H1 (cell line): Measurements from ENCODE around the gene KHSRP. TPM values are rescaled to one million over a fixed set of nuclear protein-coding genes. Genes with fewer than 3 reads are reported as not detected.

Source experiments
- CTCF ChIA-PET: fragments of 300-600 bp; sonication (Branson Sonifier 250); formaldehyde crosslinking; loops from one replicate; lab custom pipeline; 2021; ENCODE audit not compliant: partially characterized antibody; lab: Charles Lee
- POLR2A ChIA-PET: fragments of 300-600 bp; sonication (Branson Sonifier 250); formaldehyde crosslinking; loops from one replicate; lab custom pipeline; 2021; ENCODE audit warnings: inconsistent platforms; ENCODE audit not compliant: partially characterized antibody; lab: Charles Lee
- DNase-seq, 2 experiments: peaks; one replicate each; pipeline versions ENCODE4 v3.0.0 to v3.0.0-alpha.2; 2010 to 2022; ENCODE audit warnings: low spot score in 2 of 2, low read depth in 1 of 2, mixed read lengths in 1 of 2
- FAIRE-seq: peaks from 2 replicates; lab custom pipeline; 2011; peaks lifted over from hg19 to GRCh38; lab: Jason Lieb, UNC
- H2AFZ ChIP-seq: 2 replicates; pipeline ENCODE4 v1.8.1; 2012; ENCODE audit warnings: low read length, inconsistent platforms
- H2AK5ac ChIP-seq: 2 replicates; pipeline ENCODE4 v1.6.1; 2013; ENCODE audit warnings: low read depth, low read length
- H2BK120ac ChIP-seq: replicated peaks from 2 replicates; pipeline ENCODE3; 2013; ENCODE audit warnings: low read depth, low read length, inconsistent platforms
- H2BK12ac ChIP-seq: 2 replicates; pipeline ENCODE4 v1.6.1; 2013; ENCODE audit warnings: low read depth, low read length
- H2BK15ac ChIP-seq: 2 replicates; pipeline ENCODE4 v1.6.1; 2013; ENCODE audit warnings: low read length
- H2BK20ac ChIP-seq: 2 replicates; pipeline ENCODE4 v1.6.1; 2013; ENCODE audit warnings: low read length
- H2BK5ac ChIP-seq: 2 replicates; pipeline ENCODE4 v1.6.1; 2013; ENCODE audit warnings: low read depth, low read length
- H3K14ac ChIP-seq: 2 replicates; pipeline ENCODE4 v1.6.1; 2013; ENCODE audit warnings: inconsistent platforms; ENCODE audit not compliant: insufficient read length
- H3K18ac ChIP-seq: 2 replicates; pipeline ENCODE4 v1.6.1; 2013; ENCODE audit warnings: low read length; ENCODE audit errors: extremely low read depth
- H3K23ac ChIP-seq: 2 replicates; pipeline ENCODE4 v1.6.1; 2013; ENCODE audit warnings: inconsistent platforms; ENCODE audit not compliant: insufficient read length
- H3K23me2 ChIP-seq: 2 replicates; pipeline ENCODE4 v1.6.1; 2013; ENCODE audit warnings: low read depth, low read length
- H3K27ac ChIP-seq: 2 replicates; pipeline ENCODE4 v1.6.1; 2011; ENCODE audit warnings: low read depth, low read length, inconsistent platforms
- H3K27me3 ChIP-seq, 4 experiments: replicated peaks in 1 of 4; 1 replicate in 1 of 4; 2 replicates in 3 of 4; pipeline versions ENCODE4 v1.6.1 to v1.8.1; 2011 to 2013; ENCODE audit warnings: low read length in 3 of 4, mild to moderate bottlenecking in 3 of 4, inconsistent platforms in 2 of 4, mixed read lengths in 2 of 4, moderate library complexity in 1 of 4; ENCODE audit not compliant: control insufficient read depth in 3 of 4, insufficient read depth in 3 of 4; ENCODE audit errors: extremely low read depth in 1 of 4
- H3K36me3 ChIP-seq, 4 experiments: 2 replicates each; pipeline versions ENCODE4 v1.6.1 to v1.8.1; 2011 to 2013; ENCODE audit warnings: mild to moderate bottlenecking in 4 of 4, low read length in 3 of 4, moderate library complexity in 2 of 4, control low read depth in 1 of 4, inconsistent platforms in 1 of 4; ENCODE audit not compliant: insufficient read depth in 4 of 4, control insufficient read depth in 2 of 4
- H3K4ac ChIP-seq: replicated peaks from 2 replicates; pipeline ENCODE3; 2013; ENCODE audit warnings: low read length, low read depth, mixed read lengths, inconsistent platforms; ENCODE audit not compliant: insufficient read length
- H3K4me1 ChIP-seq, 4 experiments: replicated peaks in 1 of 4; 1 replicate in 1 of 4; 2 replicates in 3 of 4; pipeline versions ENCODE4 v1.6.1 to v1.8.1; 2011 to 2013; ENCODE audit warnings: low read length in 3 of 4, inconsistent platforms in 2 of 4, mixed read lengths in 1 of 4; ENCODE audit not compliant: insufficient read depth in 4 of 4, control insufficient read depth in 3 of 4
- H3K4me2 ChIP-seq, 2 experiments: 2 replicates each; pipeline versions ENCODE4 v1.6.1 to v1.8.1; 2011 to 2013; ENCODE audit warnings: low read depth in 2 of 2, low read length in 2 of 2, control low read depth in 1 of 2, inconsistent platforms in 1 of 2, mild to moderate bottlenecking in 1 of 2; ENCODE audit not compliant: insufficient read depth in 1 of 2
- H3K4me3 ChIP-seq, 4 experiments: fragments of 200-600, 300-600 bp in 1 of 4; sonication (generic), shearing (Covaris generic), sonication (Bioruptor Twin) in 1 of 4; 2 replicates each; pipeline versions ENCODE4 v1.5.1 to v1.8.1; 2011 to 2016; ENCODE audit warnings: low read length in 4 of 4, low read depth in 3 of 4, control low read depth in 2 of 4, inconsistent platforms in 2 of 4, mild to moderate bottlenecking in 2 of 4, mixed read lengths in 1 of 4, moderate library complexity in 1 of 4; ENCODE audit not compliant: insufficient read depth in 2 of 4; ENCODE audit errors: extremely low read depth in 1 of 4
- H3K56ac ChIP-seq: replicated peaks from 2 replicates; pipeline ENCODE3; 2013; ENCODE audit warnings: low read depth, mild to moderate bottlenecking, mixed read lengths, low read length, inconsistent platforms; ENCODE audit not compliant: insufficient read length
- H3K79me1 ChIP-seq: 2 replicates; pipeline ENCODE4 v1.6.1; 2013; ENCODE audit warnings: low read depth, low read length, control low read depth
- H3K79me2 ChIP-seq, 2 experiments: 2 replicates each; pipeline versions ENCODE4 v1.6.1 to v1.8.1; 2012 to 2013; ENCODE audit warnings: low read length in 2 of 2, mild to moderate bottlenecking in 2 of 2, inconsistent platforms in 1 of 2; ENCODE audit not compliant: insufficient read depth in 2 of 2, control insufficient read depth in 1 of 2
- H3K9ac ChIP-seq, 4 experiments: replicated peaks in 1 of 4; 1 replicate in 1 of 4; 2 replicates in 3 of 4; pipeline versions ENCODE4 v1.6.1 to v1.8.1; 2011 to 2013; ENCODE audit warnings: low read depth in 3 of 4, low read length in 3 of 4, control low read depth in 2 of 4, mild to moderate bottlenecking in 2 of 4, moderate library complexity in 2 of 4, inconsistent platforms in 1 of 4; ENCODE audit errors: extremely low read depth in 1 of 4
- H3K9me3 ChIP-seq, 2 experiments: 2 replicates each; pipeline versions ENCODE4 v1.6.1 to v1.8.1; 2012 to 2013; ENCODE audit warnings: mild to moderate bottlenecking in 2 of 2, moderate library complexity in 2 of 2, control low read depth in 1 of 2, inconsistent platforms in 1 of 2, low read depth in 1 of 2, low read length in 1 of 2, mixed read lengths in 1 of 2; ENCODE audit not compliant: insufficient read depth in 2 of 2
- H4K20me1 ChIP-seq, 2 experiments: replicated peaks in 1 of 2; 2 replicates each; pipeline versions ENCODE3 to v1.8.1; 2011 to 2013; ENCODE audit warnings: inconsistent platforms in 2 of 2, low read length in 2 of 2, mild to moderate bottlenecking in 1 of 2; ENCODE audit not compliant: insufficient read depth in 2 of 2, control insufficient read depth in 1 of 2
- H4K5ac ChIP-seq: 2 replicates; pipeline ENCODE4 v1.6.1; 2013; ENCODE audit warnings: low read length, low read depth, mixed read lengths, inconsistent platforms; ENCODE audit not compliant: insufficient read length
- H4K8ac ChIP-seq: 2 replicates; pipeline ENCODE4 v1.8.0; 2013; ENCODE audit warnings: mild to moderate bottlenecking, moderate library complexity, low read length, inconsistent platforms; ENCODE audit not compliant: insufficient read depth; ENCODE audit errors: extremely low read depth
- H4K91ac ChIP-seq: replicated peaks from 2 replicates; pipeline ENCODE3; 2013; ENCODE audit warnings: low read length, mixed read lengths, inconsistent platforms; ENCODE audit not compliant: insufficient read length
- EGR1 ChIP-seq: IDR thresholded peaks from 2 replicates; pipeline ENCODE4 v1.6.1; 2011; ENCODE audit warnings: low read depth, low read length, borderline replicate concordance
- EP300 ChIP-seq, 2 experiments: IDR thresholded peaks; 1 replicate in 1 of 2; 2 replicates in 1 of 2; pipeline ENCODE4 v1.6.1; 2011 to 2012; ENCODE audit warnings: low read depth in 2 of 2, low read length in 2 of 2, mild to moderate bottlenecking in 2 of 2, borderline replicate concordance in 1 of 2, inconsistent platforms in 1 of 2, moderate library complexity in 1 of 2
- GTF2F1 ChIP-seq: IDR thresholded peaks from 2 replicates; pipeline ENCODE4 v1.6.1; 2012; ENCODE audit warnings: low read depth, low read length, improper control_type of control experiment, borderline replicate concordance
- KDM4A ChIP-seq: IDR thresholded peaks from one replicate; pipeline ENCODE4 v1.7.1; 2012; ENCODE audit warnings: low read depth, mild to moderate bottlenecking, moderate library complexity, low read length, inconsistent platforms; ENCODE audit not compliant: severe bottlenecking
- SP2 ChIP-seq: IDR thresholded peaks from 2 replicates; pipeline ENCODE4 v1.6.1; 2012; ENCODE audit warnings: mild to moderate bottlenecking, low read length, inconsistent platforms
- TBP ChIP-seq: IDR thresholded peaks from 2 replicates; pipeline ENCODE4 v1.6.1; 2011; ENCODE audit warnings: low read depth, low read length, improper control_type of control experiment
- TEAD4 ChIP-seq: IDR thresholded peaks from 2 replicates; pipeline ENCODE4 v1.6.1; 2012; ENCODE audit warnings: low read depth, low read length, inconsistent platforms, mixed read lengths
- WGBS, 2 experiments: shearing (Covaris generic) in 1 of 2; methylation state at CpG; one replicate each; pipeline versions ENCODE4 v1.1.6 to v1.1.7; 2013 to 2015; ENCODE audit warnings: low lambda C conversion rate in 2 of 2, mixed read lengths in 2 of 2, inconsistent platforms in 1 of 2, low coverage in 1 of 2, missing lambda C conversion rate in 1 of 2; ENCODE audit not compliant: insufficient replicate concordance in 2 of 2, insufficient coverage in 1 of 2, insufficient read length in 1 of 2; ENCODE audit errors: extremely low coverage in 1 of 2, missing lambda C conversion rate in 1 of 2; 5-methylcytosine and 5-hydroxymethylcytosine counted together
- polyA plus RNA-seq, 7 experiments: library from polyadenylated mRNA; depleted of rRNA in 3 of 7; stranded (reverse) in 5 of 7; unstranded in 2 of 7; fragments of >200 nt in 5 of 7; fragments of 200-250 nt in 2 of 7; gene quantifications; 1 replicate in 5 of 7; 2 replicates in 1 of 7; 4 replicates in 1 of 7; pipeline versions ENCODE4 v1.2.1 to v1.2.3, GENCODE V29; 2011 to 2013; ENCODE audit warnings: missing spikeins in 2 of 7, mixed read lengths in 2 of 7
- total RNA-seq: library from RNA; stranded (reverse); fragmentation: NEBNext Ultra II Directional; extraction: Animal tissue kit (Norgen Biotek cat#: 25700); gene quantifications from 2 replicates; pipeline ENCODE4 v1.2.1, GENCODE V29; 2021
- TF ChIP-seq, protein P1 (sequence below): IDR thresholded peaks from 2 replicates; pipeline ENCODE4 v1.6.1; 2012; ENCODE audit warnings: inconsistent platforms

KHSRP gene
- total and polyA plus RNA-seq, 2 of the 8 experiments (the other 6 are each of a cell fraction or from before 2014, with no cell fraction given) = 143 to 573 TPM

DNA sequence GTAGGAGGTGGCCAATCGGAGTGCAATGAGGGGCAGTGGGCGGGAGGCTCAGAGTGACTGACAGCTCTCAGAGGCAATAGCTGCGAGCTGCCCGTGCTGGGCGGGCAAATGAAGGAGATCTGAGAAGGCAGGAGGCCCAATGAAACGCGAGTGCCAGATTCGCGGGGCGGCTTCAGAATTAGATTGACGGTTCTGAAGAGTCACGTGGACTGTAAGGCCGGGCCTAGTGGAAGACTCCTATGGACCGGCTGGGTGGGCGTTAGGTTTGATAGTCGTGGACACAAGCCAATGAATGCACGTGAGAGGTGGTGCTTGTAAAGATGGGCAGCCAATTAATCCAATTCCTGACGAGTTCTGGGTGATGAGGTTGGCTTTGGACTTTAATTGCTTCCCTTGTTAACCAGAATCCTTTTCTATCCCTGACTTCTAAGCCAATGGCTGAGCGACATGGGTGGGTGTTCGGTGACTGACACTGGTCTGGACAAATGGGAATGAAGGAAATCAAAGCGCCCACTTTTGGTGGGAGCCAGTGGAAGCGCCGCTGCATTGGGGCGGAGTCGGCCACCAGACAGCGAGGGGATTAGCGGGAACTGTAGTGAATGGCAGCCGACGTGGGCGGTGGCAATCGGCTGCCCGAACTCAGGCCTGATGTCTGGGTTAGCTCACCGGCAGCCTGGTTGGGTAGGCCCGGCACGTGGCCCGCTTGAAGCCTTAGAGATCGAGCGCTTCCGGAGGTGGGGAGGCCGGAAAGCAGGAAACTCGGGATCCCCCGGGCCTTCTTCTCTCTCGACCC, 524 bp upstream of the KHSRP start:
- DNase-seq = peak; percentile 95 to 100
- Histone ChIP-seq H3K23me2 (peaks cover 8% of the 10 kb centered on the region), H3K14ac (no peak overlapping the region), H3K4me1 (peaks cover 0 to 4% (median 0%) of the 10 kb centered on the region in 4 experiments; a peak in 2 of 7 replicates), H3K79me1 (peaks cover 5% of the 10 kb centered on the region; the same call in 1 of the 2 replicates), H2BK5ac (no peak overlapping the region), H3K23ac (no peak overlapping the region), H2BK20ac (no peak overlapping the region), H3K18ac (no peak overlapping the region; the same call in 1 of the 2 replicates), H3K27me3 (peaks cover 0 to 6% (median 0%) of the 10 kb centered on the region in 4 experiments; a peak in 2 of 7 replicates), H2AK5ac (no peak overlapping the region), H3K79me2 (peaks cover 34 to 40% of the 10 kb centered on the region in 2 experiments), H3K4ac (peak overlapping the region; percentile 48), H3K4me2 (0 out of 4 replicates have a peak overlapping the region, but pooled peaks of 1 of the 2 experiments have one; percentile 10), H4K8ac (peak overlapping the region; percentile 66), H3K4me3 (peak overlapping the region in 1 of 4 experiments; percentile 21; a peak in 2 of 8 replicates), H3K27ac (no peak overlapping the region), H2BK15ac (no peak overlapping the region), H3K56ac (peak overlapping the region; percentile 28), H2BK120ac (no peak overlapping the region), H3K36me3 (peaks cover 14 to 23% (median 20%) of the 10 kb centered on the region in 4 experiments; a peak in 7 of 8 replicates), H4K91ac (peak overlapping the region; percentile 93), H3K9ac (no peak overlapping the region; a peak in 2 of 7 replicates), H2AFZ (0 out of 2 replicates have a peak overlapping the region, but pooled peaks have one; percentile 6), H2BK12ac (0 out of 2 replicates have a peak overlapping the region, but pooled peaks have one; percentile 71), H3K9me3 (peaks cover 0 to 5% of the 10 kb centered on the region in 2 experiments; a peak in 2 of 4 replicates), H4K5ac (no peak overlapping the region), H4K20me1 (peaks cover 37 to 39% of the 10 kb centered on the region in 2 experiments)
- CTCF ChIA-PET = interaction anchor here (0.9 to 1.4 kb wide), 2 partner anchors 9 to 107 kb away, joined by 3 to 7 read pairs; partner anchors contain the start of gene SLC25A41
- WGBS, 2 experiments = 9% methylated on average over 42 of the region's 43 CpGs; no CpG with 5 or more reads in 1 of the 2 experiments
- peak; percentile 100 for FAIRE-seq
- POLR2A ChIA-PET = interaction anchor here (0.6 to 2.3 kb wide), 20 partner anchors 10 to 214 kb away, joined by 3 to 15 read pairs (median 4); partner anchors contain the start of genes ALKBH7, CLPP, GTF2F1 and SLC25A23
- TF ChIP-seq TEAD4 (no peak), EP300 (IDR thresholded peaks at IDR 0.05; ENCODE audit: borderline replicate concordance in 1 of 2, low read depth in 2 of 2, low read length in 2 of 2) (no peak), TBP (peak; percentile 19), SP2 (peak; percentile 94), EGR1 (peak; percentile 75; the same call in 1 of the 2 replicates), KDM4A (no peak), GTF2F1 (peak; percentile 47; the same call in 1 of the 2 replicates)
- TF ChIP-seq, protein P1, sequence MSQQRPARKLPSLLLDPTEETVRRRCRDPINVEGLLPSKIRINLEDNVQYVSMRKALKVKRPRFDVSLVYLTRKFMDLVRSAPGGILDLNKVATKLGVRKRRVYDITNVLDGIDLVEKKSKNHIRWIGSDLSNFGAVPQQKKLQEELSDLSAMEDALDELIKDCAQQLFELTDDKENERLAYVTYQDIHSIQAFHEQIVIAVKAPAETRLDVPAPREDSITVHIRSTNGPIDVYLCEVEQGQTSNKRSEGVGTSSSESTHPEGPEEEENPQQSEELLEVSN = peak; percentile 100
